COR-L47 (cell line): ENCODE results near the gene TGM5.
A peak's percentile ranks its signal among the peaks of the same experiment; 100 is the strongest.
"Not testable (repeated sequence)": the region's sequence is repeated elsewhere in the genome, so short reads cannot be mapped to it uniquely, and the experiment has no call there.

Experiments used
- DNase-seq: peaks from one replicate; lab custom pipeline; 2025; lab: John Stamatoyannopoulos, UW

Gene TGM5

DNA sequence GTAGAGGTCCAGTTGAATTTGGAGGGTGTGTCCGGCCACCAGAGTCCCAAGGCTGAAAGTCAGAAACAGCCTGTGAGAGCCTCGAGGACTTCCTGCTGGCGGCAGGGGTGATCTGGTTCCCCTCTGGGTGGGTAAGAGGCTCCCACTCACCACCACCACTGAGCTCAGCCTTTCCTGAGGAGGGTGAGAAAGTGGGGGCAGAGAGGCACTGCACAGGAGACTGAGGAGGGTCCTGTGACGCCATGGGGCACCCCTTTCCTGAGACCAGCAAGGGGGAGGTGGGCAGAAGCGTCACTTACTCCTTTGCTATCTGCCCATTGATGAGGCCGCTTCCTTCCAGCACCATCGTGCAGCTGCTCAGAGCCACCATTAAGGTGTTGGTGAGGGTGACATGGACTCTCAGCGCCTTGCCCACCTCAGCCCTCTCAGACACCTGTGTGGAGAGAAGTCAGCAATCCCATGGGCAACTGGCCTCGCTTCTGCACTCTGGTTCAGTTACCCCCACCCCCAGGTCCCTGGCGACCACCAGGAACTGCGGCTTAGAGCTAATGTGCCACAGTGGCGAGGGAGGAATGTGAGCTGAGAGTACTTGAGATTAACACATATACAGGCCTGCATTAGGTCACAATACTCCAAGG, 10.0 kb upstream of the TGM5 start:
- DNase-seq, result no peak

DNA sequence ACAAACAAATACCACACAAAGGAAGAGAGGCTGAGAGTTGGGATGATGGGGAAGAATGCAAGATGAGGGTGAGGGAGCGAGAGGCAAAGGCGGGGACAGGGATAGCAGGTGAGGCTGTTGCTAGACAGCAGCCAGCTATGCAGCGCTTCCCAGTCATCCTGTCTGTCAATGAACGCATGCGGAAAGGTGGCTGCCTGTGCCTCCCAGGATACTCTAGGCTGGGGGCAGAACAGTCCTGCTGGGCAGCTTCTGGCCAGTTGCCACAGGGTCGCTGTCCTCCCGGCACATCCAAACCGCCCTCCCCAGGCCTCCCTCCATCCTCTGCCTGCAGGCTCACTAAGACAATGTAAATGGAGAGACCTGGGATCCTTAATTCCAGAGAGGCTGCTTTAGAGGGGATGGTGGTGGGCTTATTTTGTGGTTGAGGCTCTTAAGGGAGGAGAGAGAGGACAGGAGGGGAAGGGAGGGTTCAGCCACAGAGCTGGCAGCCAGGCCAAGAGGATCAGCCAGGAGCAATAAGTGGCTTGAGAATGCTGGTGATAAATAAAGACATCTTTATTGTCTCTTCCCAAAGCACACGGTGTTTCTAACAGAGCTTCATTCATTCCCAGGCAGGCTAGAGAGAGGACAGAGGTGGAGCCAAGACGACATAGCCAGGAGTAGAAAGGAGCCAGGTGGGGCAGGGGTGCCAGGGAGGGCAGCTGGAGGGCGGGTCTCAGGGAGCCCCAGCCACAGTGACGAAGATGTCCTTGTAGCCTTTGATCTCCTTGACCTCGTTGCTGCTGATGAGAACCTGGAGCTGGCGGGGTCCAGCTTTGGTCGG, 9.2 kb upstream of the TGM5 start:
- no peak for DNase-seq

DNA sequence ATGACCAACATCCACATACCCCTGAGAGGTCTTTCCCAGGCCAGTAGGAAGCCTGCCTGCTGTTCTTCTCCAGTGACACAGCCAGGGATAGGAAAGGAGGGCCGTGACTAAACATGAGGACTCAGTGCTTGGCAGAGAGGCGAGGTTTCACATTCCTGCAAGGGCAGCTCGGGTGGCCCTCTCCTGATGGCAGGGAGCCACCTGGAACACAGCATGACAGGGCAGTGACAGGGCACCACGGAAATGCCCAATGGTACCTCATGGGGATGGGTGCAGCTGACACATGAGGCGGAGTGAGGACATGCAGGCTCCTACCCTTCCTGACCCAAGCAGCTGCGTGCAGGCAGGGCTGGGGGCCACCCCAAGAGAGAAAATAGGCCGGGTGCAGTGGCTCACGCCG, 7.4 kb upstream of the TGM5 start:
- no peak for DNase-seq

DNA sequence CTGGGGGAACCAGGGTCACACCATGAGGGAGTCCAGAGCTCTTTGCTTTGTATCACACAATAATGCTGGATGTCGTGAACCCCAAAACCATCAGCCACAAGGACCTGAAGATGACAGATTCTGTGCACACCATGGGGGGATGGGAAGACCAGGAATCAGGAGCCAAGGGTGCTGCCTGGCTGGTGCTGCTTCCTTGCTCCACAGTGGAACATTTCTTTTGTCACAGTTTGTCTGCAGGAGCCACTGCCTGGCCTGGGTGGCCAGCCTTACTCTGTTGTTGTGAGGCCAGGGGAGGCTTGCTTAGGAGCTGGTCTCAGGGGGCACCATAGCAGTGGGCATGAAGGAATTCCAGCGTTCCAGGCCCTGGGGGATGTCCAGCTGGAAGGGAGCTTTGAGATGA, 6.5 kb upstream of the TGM5 start:
- DNase-seq, result no peak

DNA sequence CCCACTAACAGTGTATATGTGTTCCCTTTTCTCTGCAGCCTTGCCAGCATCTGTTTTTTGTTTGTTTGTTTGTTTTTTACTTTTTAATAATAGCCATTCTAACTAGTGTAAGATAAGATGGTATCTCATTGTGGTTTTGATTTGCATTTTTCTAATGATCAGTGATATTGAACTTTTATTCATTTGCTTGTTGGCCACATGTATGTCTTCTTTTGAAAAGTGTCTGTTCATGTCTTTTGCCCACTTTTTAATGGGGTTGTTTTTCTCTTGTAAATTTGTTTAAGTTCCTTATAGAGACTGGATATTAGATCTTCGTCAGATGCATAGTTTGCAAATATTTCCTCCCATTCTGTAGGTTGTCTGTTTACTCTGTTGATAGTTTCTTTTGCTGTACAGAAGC, 5.2 kb upstream of the TGM5 start:
- not testable (repeated sequence) for DNase-seq

DNA sequence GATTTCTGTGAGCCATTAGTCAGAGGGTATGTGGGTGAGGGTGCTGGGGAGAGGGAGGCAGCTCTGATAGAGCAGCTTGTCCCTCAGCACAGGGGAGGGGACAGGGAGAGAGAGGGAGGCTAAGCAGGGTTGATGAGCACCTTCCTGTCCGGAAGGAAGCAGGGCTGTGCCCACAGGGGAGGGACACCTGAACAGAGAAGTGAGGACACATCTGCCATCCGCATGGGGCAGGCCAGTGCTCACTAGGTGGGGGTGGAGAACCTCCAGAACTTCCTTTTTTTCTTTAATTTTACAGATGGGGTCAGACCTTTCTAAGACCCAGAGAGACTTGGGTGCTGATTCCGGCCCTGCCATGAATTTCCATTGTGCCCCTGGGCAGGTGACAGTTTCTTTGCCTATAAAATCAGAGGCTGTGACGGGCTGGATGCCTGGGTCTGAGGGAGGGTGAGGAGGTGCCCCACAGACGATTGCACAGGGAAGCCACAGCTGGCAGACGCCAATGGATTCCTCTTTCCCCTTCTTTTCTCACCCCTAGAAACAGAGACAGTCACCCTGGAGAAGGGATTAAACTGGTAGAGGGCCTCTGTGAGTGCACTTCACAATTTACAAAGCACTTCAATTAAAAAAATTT, 4.1 kb upstream of the TGM5 start:
- no peak for DNase-seq

DNA sequence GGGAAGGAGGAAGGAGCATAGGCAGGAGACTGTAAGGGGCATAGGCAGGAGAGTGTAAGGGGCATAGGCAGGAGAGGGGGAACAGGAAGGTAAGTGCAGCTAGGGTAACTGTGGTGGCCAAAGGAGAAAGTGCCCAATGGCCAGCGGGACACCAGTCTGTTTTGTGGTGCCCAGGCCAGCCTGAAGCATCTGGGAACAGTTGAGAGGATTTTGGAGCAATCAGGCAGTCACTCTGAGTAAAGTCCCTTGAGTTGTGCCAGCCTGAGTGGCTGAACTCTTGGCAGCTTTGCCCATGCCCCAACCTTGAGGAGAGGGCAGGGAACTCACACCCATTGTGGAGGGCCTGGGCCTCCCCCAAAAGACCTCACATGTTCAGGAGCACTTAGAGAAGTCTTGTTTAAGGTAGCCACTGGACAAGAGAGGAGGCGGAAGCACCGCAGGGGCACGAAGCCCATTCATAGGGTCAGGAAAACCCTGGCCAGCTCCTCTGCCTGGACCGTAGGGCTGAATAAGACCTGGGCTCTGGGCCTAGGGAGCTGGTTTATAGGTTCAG, 3.5 kb upstream of the TGM5 start:
- no peak for DNase-seq

DNA sequence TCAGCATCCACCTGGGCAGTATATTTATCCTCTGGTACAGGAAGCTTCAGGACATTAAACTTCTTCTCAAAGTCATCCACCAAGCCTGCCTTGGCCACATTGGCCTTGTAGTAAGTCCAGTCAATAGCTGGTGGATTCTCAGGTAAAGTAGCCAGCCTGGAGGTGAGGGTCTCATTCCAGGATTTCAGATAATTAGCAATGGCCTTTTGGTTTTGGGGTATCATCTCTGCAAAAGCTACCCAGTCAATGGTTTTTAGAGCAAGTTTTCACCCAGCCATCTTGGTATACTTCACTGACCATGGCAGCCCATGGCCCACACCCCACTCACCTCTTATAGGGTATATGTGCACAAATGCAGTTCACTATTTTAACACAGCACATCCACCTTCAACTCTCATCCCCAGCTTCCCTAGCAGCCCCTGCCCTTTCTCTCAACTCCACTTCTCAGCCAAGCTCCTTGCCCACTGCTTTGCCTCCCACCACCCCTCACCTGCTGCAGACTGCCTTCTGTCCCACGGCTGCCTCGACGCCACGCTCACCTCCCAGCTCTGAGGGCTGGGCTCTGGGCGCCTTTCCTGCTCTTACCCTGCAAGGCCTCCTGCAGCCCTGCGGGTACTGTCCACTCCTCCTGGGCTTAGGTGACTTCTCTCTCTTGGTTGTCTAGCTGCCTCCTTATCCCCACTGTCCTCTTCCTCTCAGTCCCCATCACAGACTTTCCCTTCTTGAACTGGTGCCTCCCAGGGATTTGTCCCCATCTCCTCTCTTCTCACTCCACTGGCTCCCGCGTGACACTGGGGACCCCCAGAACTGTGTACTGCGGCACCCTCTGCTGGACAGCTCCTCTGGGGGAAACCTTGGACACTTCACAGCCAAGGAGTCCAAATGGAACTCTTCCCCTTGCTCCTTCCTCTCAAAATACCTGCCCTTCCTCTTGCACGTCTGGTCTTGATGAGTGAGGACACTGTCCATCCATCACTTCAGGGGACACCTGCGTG, 1.7 kb upstream of the TGM5 start:
- peak; percentile 6 for DNase-seq

DNA sequence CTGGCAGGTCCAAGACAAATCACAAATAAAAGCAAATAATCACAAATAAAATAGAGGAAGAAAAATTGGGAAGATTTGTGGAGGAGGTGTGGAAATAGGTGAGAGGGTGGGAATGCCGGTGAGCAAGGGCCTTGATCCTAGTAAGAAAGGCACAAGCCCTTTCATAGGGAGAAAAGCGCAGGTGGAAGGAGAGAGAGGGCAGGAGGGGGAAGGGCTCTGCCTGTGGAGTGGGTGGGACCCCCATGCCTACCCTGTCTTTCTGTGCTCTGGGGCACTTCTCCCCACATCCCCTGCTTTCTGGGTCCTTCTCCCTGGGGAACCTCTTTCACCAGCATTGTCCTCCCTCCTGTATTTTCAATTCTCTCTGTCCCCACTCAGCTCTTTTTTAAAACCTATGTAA, 711 bp upstream of the TGM5 start:
- DNase-seq, result no peak

DNA sequence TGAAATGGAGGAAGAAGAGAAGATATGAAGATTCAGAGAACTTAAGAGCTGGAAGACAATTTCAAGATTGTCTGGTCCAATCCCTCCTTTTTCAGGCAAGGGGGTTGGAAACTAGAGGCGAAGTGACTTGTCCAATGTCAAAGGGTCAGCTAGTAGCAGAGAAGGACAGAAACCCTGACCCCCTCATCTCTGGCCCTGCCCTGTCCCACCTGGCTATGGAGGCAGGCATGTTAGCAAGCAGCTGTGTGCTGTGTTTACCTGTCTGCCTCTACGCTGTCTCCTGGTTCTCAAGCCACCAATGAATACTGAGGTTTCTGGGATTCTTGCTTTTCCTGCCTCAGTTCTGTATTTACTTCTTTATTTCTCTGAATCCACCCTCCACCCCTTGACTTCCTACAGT, 342 bp downstream of the TGM5 start:
- DNase-seq, result no peak

DNA sequence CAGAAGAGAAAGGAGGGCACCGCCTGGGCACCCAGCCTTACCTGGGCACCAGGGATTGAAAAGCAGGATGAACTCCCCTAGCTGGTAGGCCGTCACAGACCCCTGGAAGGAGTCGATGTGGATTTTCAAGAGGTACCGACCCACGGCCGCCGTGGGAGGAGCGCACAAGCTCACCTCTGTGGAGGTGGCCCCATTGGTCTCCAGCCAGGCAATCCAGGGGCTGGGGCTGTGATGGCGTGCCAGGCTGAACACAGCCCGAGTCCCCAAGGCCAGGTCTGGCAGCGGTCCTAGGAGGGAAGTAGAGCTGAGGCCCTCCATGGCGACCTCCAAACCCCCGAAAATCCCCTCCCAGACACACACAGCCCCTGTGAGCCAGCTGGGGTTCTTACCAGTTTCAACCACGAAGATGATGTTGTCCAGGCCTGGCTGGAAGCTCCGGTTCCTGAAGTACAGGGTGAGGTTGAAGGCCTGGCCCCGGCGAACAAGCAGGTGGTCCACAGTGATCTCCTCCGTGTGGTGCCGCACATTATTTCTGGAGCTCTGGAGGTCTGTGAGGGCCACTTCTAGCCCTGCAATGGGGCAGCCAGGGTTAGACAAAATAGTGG, 6.6 kb downstream of the TGM5 start:
- no peak for DNase-seq

DNA sequence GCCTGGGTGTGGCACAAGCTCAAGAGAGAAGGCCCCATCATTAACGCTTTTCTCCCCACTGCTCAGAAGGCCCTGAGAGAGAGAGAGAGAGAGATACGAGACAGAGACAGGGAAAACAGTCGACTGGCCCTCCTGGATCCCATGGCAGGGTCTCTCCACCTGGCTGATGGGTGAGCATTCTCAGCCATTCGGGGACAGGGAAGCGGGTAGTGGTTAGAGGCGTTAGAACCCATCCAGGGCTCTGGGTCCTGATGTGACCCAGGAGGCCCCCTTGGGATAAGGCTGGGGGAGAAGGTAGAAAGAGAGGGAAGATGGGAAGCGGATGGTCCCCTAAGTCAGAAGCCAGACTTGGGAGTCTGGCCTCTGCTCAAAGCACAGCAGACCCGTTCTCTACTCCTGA, 7.9 kb downstream of the TGM5 start:
- no peak for DNase-seq

DNA sequence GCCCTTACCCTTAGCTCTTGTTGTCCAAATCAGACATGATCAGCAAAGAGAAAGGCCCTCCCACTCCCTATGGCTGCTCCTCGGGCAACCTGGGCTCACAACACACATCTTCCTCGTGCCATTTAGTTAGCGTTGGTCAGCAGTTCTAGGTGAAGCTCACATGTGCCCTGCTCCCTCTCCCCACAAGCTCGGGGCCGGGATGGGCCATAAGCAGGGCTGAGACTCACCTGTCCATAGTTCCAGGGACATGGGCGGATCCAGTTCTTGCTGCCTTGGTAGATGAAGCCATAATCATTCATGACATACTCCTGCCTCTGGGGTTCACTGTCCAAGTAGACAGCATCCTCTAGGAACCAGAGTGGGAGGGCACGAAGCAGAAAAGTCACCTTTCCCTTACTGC, 10.4 kb downstream of the TGM5 start:
- no peak for DNase-seq

DNA sequence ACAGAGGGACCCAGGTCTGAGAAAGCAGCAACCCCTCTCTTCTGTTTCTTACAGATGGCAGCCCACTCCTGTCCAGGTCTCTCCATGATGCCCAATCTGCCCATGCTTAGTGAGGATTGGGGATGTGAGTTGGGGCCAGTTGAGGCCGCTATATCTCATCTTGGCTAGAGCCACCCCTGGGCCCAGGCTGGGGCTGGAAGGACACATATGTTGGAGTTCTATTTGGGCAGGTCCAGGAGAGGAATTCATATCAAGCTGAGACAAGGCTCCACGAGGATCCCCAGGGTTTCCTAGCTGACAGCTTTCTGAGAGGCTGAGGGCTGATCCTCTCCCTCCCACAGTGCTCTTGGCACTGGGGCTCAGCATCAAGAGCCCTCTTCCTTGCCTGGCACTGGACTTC, 11.4 kb downstream of the TGM5 start:
- DNase-seq, result no peak

DNA sequence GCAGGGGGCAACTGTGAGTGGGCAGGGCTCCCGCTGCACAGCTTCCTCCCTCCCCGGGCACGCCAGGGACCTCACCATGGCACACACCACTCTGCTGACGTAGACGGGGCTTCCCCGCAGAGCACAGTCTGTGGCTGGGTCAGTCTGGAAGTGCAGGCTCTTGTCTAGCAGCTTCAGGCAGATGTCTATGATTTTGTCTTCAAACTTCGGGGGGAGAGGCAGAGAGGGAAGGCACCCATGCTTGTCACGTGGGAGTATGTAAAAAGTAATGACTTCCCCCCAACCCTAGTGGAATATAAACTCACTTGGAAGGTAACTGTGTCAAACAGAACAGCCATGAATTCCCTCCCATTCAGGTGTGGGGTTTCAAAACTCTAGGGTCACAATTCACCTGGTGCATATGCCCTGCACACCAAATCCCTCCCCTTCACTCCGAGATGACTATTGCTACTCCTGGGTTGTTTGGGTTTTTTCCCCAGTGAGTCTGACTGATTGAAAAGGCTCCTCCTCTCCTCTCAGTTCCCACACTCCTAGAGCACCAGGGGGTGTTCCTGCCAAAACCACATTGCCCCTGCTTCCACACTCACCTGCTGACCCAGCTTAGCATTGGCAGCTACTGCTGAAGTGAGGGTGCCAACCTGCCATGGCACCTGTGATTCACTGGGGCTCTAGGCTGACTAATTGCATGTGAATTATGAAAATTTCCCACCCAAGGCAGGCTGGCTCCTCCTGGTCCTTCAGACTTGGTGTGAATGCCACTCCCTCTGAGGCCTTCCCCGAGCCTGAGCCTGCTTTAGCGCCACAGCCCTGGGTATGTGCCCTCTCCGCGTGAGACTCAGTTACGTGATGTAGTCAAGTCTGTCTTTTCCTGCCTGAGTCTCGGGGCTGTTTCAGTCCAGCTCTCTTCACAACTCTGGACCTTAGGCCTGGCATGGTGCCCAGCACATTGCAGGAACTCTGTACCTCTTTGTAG, 13.0 kb downstream of the TGM5 start:
- DNase-seq, result no peak

DNA sequence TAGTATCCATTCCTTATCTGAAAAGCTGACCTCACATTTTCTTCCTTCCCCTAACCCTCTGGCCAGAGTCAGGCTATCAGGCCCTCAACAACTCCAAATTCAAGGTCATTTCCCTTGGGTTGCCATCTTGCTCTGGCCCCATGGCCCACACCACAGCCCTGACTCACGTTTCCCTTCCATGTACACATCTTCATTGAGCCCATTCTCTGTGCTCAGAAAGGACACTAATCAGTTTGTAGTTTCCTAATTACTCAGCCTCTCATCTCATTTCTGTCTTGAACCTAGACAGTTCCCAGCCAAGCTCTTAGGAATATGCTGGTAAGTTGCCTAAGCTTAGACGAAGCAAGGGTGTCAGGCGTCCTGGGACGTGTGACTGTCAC, 14.9 kb downstream of the TGM5 start:
- DNase-seq, result no peak

DNA sequence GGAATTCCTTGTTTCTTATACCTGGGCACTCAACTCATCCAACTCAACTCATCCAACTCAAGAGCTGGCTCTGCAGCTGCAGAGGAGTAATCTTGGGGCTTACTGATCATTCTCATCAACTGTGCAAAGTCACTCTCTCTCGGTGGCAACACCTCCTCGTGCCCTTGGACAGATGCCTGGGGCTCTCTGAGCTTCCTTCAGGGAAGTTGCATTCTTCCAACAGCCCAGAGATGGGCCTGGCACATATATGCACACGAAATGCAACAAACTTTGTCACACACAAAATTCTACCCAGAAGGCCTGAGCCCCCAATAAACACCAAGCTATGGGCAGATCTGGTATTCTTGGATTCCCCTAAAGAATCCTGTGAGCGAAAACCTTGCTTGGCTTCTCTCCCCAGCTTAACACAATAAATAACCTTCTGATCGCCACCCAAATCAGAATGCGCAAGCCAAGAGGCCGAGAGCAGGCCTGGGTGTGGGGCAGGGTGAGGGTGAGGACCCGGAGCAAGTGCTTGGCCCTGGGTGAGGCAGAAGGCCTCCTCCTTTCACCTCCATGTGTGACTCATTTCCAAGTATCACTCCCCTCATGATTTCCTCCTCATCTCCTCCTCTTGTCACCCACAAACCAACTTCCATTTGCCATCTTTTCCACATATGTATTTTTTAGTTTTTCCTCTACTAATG, 15.4 kb downstream of the TGM5 start:
- no peak for DNase-seq

DNA sequence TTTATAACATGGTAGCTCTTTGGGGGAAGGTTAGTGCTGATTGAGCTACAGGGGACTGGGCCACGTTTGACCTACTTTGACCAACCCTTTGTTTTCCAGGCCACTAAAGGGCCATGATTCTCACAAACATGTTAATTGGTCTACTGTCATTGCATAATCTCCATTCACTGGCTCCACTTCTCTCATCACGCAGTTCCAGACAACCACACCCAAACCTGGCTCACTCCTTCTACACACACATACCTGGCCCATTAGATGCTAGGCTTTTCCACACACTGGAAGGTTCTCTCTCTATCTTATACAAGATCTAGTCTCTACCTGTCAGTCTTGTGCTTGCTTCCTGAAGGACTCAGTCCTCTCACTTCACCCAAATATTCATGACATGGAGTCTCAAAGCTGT, 15.9 kb downstream of the TGM5 start:
- no peak for DNase-seq

DNA sequence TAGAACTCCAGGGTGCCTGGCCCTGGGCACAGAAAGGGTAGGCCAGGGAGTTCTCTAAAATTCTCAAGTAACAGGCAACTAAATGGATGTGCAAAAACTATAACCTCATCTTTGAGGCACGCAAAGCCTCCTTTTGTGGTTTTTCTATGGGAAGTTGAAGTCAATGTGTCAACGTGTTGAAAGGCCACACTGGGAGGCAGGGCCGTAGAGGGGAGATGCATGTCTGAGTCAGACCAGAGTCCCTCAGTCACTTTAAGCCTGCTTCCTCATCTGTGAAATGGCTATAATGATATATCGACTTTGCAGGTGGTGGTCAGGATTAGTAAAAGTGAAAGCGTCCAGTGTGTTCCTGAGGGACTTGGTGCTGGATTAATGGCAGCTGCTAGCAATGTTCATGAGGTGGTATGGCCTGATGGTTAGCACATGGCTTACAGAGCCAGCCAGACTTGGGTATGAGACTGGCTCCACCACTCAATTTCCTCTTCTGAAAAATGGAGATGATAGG, 17.0 kb downstream of the TGM5 start:
- no peak for DNase-seq
